HepG2 (cell line): ENCODE measurements around the gene PTPRB. TPM values are rescaled to one million over a fixed set of nuclear protein-coding genes. Genes with fewer than 3 reads are reported as not detected.

Experiments
- ATAC-seq: fragments of 200-7000 bp; cut with Tn5 transposase; 3 replicates; pipeline ENCODE4 v1.9.1; 2020; ENCODE audit warnings: mild to moderate bottlenecking, moderate library complexity
- BruUV-seq: library from RNA; stranded (reverse); fragments of 400-500 nt; replicated peaks from 2 replicates; lab custom pipeline; 2021; lab: Mats Ljungman, UMichigan
- CTCF ChIA-PET: fragments of 300-600 bp; formaldehyde crosslinking; extraction: SDS; loops from one replicate; lab custom pipeline; 2021; ENCODE audit warnings: low total read pairs, inconsistent platforms, low intra/inter-chr PET ratio; lab: Yijun Ruan, JAX
- POLR2A ChIA-PET: fragments of 350-600 bp; sonication (Branson Sonifier 250); formaldehyde crosslinking; loops from one replicate; lab custom pipeline; 2020; ENCODE audit warnings: antibody characterized with exemption, inconsistent platforms; lab: Yijun Ruan, JAX
- DNase-seq: peaks from one replicate; pipeline ENCODE4 v3.0.0-alpha.2; 2015; ENCODE audit warnings: low spot score
- FAIRE-seq: peaks from 3 replicates; lab custom pipeline; 2011; peaks lifted over from hg19 to GRCh38; lab: Jason Lieb, UNC
- H2AFZ ChIP-seq: one replicate; pipeline ENCODE4 v1.6.1; 2011; ENCODE audit warnings: low read length, inconsistent platforms
- H3K27ac ChIP-seq: fragments of 300-600 bp; 3 replicates; pipeline ENCODE4 v1.8.0; 2011; ENCODE audit warnings: mixed run types, mild to moderate bottlenecking, mixed read lengths, low read length, inconsistent platforms; ENCODE audit not compliant: insufficient read depth; ENCODE audit errors: extremely low read length
- H3K27me3 ChIP-seq, 2 experiments: fragments of 200-600 bp in 1 of 2; 2 replicates in 1 of 2; 3 replicates in 1 of 2; pipeline versions ENCODE4 v1.6.0 to v1.8.0; 2011; ENCODE audit warnings: low read length in 2 of 2, mild to moderate bottlenecking in 2 of 2, moderate library complexity in 2 of 2, inconsistent platforms in 1 of 2; ENCODE audit not compliant: insufficient read depth in 2 of 2, control insufficient read depth in 1 of 2
- H3K36me3 ChIP-seq, 2 experiments: fragments of 200-600 bp in 1 of 2; replicated peaks in 1 of 2; 2 replicates in 1 of 2; 3 replicates in 1 of 2; pipeline versions ENCODE4 v1.5.1 to v1.8.0; 2011; ENCODE audit warnings: low read length in 2 of 2, inconsistent platforms in 1 of 2; ENCODE audit not compliant: insufficient read depth in 2 of 2, control insufficient read depth in 1 of 2
- H3K4me1 ChIP-seq: 2 replicates; pipeline ENCODE4 v1.5.1; 2012; ENCODE audit warnings: low read length, inconsistent platforms; ENCODE audit not compliant: insufficient read depth
- H3K4me2 ChIP-seq: 2 replicates; pipeline ENCODE4 v1.6.0; 2011; ENCODE audit warnings: low read depth, low read length, inconsistent platforms
- H3K4me3 ChIP-seq, 3 experiments: fragments of 200-600 bp in 1 of 3; sonication (generic), shearing (Covaris generic) in 1 of 3; replicated peaks in 1 of 3; 2 replicates each; pipeline ENCODE4 v1.5.1; 2011 to 2016; ENCODE audit warnings: low read length in 3 of 3, inconsistent platforms in 2 of 3, low read depth in 2 of 3, mild to moderate bottlenecking in 2 of 3, control low read depth in 1 of 3, mixed read lengths in 1 of 3; ENCODE audit not compliant: insufficient read depth in 1 of 3
- H3K79me2 ChIP-seq: one replicate; pipeline ENCODE4 v1.6.1; 2011; ENCODE audit warnings: low read length, inconsistent platforms; ENCODE audit not compliant: insufficient read depth
- H3K9ac ChIP-seq: 2 replicates; pipeline ENCODE4 v1.6.0; 2011; ENCODE audit warnings: mild to moderate bottlenecking, low read depth, low read length, inconsistent platforms; ENCODE audit not compliant: insufficient read depth
- H3K9me3 ChIP-seq: 2 replicates; pipeline ENCODE4 v1.5.1; 2012; ENCODE audit warnings: mild to moderate bottlenecking, low read length
- H4K20me1 ChIP-seq: 2 replicates; pipeline ENCODE4 v1.6.0; 2011; ENCODE audit warnings: inconsistent platforms, mild to moderate bottlenecking, low read length, moderate library complexity; ENCODE audit not compliant: insufficient read depth
- ZNF225 ChIP-seq: sonication (generic); formaldehyde crosslinking; IDR thresholded peaks from 2 replicates; pipeline ENCODE4 v1.4.0; 2020; ENCODE audit warnings: mild to moderate bottlenecking, missing genetic modification reagents
- WGBS: methylation state at CpG from one replicate; pipeline ENCODE4 v1.1.6; 2017; ENCODE audit warnings: low lambda C conversion rate; 5-methylcytosine and 5-hydroxymethylcytosine counted together
- in situ Hi-C: cut with HindIII; loops from 2 replicates; pipeline ENCODE4 v1.10.0; 2017; ENCODE audit warnings: low pct_unique_long_range_greater_than_20kb; ENCODE audit not compliant: extremely low pct_ligation_motif_present
- intact Hi-C: fragments of 100-400 bp; cut with micrococcal nuclease; formaldehyde crosslinking; loops from one replicate; pipeline ENCODE4 v1.10.0; 2022; ENCODE audit not compliant: unreplicated experiment
- polyA plus RNA-seq, 8 experiments: library from polyadenylated mRNA; depleted of rRNA in 3 of 8; stranded (reverse) in 7 of 8; unstranded in 1 of 8; fragments of >200 nt; fragmentation: Illumina TruSeq in 4 of 8; extraction: Trizol in 4 of 8; gene quantifications; 2 replicates each; pipeline versions ENCODE4 v1.2.1 to v1.2.3, GENCODE V29; 2011 to 2016; ENCODE audit warnings: low read depth in 4 of 8, missing spikeins in 1 of 8, mixed read lengths in 1 of 8; ENCODE audit not compliant: insufficient read depth in 1 of 8
- total RNA-seq, 5 experiments: library from RNA; depleted of rRNA; stranded (reverse); fragments of >200 nt; fragmentation: Illumina TruSeq; extraction: Trizol; gene quantifications; 2 replicates each; pipeline ENCODE4 v1.2.3, GENCODE V29; 2016; ENCODE audit warnings: low read depth in 1 of 5
- TF ChIP-seq, protein P1 (sequence below): sonication (generic); formaldehyde crosslinking; IDR thresholded peaks from 2 replicates; pipeline ENCODE4 v1.4.0; 2020; ENCODE audit warnings: missing genetic modification reagents; ENCODE audit errors: not compliant biosample characterization
- TF ChIP-seq, protein P2 (sequence below): sonication (generic); formaldehyde crosslinking; IDR thresholded peaks from 2 replicates; pipeline ENCODE4 v1.4.0; 2020; ENCODE audit warnings: mild to moderate bottlenecking, missing genetic modification reagents
- TF ChIP-seq, protein P3 (sequence below): IDR thresholded peaks from 2 replicates; pipeline ENCODE4 v1.6.1; 2016

The PTPRB gene
- total and polyA plus RNA-seq, 2 of the 13 experiments (the other 11 are each of a cell fraction or from before 2014, with no cell fraction given), result 0.02 to 0.07 TPM

DNA sequence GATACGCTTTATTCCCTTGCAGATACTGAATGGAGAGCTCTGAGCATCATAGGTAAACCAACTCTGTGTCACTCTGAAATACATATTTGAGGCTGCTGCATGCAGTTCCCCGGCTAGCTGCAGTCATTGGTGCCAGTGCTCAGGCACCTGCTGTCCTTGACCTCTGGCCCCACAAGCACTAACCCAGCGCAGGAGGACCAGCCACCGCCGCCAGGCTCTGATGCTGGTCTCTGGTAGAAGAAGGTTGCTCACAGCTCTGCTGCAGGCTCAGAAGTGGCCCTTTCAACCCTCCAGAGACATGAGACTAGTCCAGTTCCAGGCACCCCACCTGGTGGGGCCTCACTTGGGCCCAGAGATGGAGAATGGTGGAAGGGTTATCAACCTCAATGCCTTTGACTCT is 34.5 kb upstream of the PTPRB start:
- Histone ChIP-seq H3K27me3 (no peaks in the 10 kb centered on the region), H4K20me1 (no peaks in the 10 kb centered on the region), H3K9ac (no peak overlapping the region), H3K36me3 (no peaks in the 10 kb centered on the region), H3K9me3 (no peaks in the 10 kb centered on the region), H3K4me2 (no peak overlapping the region), H3K27ac (no peak overlapping the region), H3K79me2 (no peaks in the 10 kb centered on the region), H3K4me1 (no peaks in the 10 kb centered on the region), H3K4me3 (no peak overlapping the region), H2AFZ (no peak overlapping the region)
- TF ChIP-seq, protein P1, sequence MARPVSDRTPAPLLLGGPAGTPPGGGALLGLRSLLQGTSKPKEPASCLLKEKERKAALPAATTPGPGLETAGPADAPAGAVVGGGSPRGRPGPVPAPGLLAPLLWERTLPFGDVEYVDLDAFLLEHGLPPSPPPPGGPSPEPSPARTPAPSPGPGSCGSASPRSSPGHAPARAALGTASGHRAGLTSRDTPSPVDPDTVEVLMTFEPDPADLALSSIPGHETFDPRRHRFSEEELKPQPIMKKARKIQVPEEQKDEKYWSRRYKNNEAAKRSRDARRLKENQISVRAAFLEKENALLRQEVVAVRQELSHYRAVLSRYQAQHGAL (CRISPR knock-in tag), result no peak
- TF ChIP-seq, protein P2, sequence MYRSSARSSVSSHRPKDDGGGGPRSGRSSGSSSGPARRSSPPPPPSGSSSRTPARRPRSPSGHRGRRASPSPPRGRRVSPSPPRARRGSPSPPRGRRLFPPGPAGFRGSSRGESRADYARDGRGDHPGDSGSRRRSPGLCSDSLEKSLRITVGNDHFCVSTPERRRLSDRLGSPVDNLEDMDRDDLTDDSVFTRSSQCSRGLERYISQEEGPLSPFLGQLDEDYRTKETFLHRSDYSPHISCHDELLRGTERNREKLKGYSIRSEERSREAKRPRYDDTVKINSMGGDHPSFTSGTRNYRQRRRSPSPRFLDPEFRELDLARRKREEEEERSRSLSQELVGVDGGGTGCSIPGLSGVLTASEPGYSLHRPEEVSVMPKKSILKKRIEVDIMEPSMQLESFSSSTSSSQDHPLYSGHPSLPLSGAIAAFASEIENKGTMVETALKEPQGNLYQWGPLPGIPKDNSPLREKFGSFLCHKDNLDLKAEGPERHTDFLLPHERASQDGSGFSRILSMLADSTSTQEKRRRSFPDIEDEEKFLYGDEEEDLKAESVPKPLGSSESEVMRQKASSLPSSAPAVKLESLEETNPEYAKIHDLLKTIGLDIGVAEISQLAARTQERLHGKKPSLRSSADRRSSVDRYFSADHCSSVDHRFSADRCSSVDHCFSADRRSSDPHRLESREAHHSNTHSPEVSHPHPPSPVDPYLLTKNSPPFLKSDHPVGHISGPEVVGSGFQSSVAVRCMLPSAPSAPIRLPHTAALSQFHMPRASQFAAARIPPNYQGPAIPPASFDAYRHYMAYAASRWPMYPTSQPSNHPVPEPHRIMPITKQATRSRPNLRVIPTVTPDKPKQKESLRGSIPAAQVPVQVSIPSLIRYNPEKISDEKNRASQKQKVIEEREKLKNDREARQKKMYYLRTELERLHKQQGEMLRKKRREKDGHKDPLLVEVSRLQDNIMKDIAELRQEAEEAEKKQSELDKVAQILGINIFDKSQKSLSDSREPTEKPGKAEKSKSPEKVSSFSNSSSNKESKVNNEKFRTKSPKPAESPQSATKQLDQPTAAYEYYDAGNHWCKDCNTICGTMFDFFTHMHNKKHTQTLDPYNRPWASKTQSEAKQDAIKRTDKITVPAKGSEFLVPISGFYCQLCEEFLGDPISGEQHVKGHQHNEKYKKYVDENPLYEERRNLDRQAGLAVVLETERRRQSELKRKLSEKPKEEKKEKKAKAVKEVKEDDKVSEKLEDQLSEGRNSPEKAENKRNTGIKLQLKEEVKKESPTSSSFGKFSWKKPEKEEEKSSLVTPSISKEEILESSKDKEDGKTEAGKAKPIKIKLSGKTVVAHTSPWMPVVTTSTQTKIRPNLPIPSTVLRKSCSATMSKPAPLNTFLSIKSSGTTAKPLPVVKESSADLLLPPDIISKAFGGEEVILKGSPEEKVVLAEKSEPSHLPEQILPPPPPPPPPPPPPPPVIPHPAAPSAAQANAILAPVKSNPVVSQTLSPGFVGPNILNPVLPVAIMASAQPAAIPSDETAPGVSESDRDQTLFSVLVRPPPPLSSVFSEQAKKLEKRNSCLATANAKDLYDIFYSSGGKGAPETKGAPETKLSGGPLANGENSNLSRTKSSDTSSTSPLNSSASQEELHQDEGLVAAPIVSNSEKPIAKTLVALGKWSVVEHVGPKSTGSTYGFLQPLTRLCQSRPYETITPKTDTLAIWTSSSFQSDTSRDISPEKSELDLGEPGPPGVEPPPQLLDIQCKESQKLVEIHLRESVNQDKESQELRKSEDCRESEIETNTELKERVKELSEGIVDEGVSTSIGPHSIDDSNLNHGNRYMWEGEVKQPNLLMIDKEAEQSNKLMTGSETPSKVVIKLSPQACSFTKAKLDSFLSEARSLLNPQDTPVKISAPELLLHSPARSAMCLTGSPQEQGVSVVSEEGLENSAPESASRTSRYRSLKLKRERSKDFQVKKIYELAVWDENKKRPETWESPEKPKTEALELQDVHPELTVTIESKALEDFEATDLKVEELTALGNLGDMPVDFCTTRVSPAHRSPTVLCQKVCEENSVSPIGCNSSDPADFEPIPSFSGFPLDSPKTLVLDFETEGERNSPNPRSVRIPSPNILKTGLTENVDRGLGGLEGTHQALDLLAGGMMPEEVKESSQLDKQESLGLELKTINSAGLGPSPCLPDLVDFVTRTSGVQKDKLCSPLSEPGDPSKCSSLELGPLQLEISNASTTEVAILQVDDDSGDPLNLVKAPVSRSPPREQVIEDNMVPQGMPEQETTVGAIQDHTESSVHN (CRISPR knock-in tag), result no peak
- TF ChIP-seq, protein P3, sequence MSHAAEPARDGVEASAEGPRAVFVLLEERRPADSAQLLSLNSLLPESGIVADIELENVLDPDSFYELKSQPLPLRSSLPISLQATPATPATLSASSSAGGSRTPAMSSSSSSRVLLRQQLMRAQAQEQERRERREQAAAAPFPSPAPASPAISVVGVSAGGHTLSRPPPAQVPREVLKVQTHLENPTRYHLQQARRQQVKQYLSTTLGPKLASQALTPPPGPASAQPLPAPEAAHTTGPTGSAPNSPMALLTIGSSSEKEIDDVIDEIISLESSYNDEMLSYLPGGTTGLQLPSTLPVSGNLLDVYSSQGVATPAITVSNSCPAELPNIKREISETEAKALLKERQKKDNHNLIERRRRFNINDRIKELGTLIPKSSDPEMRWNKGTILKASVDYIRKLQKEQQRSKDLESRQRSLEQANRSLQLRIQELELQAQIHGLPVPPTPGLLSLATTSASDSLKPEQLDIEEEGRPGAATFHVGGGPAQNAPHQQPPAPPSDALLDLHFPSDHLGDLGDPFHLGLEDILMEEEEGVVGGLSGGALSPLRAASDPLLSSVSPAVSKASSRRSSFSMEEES (CRISPR knock-in tag), result no peak
- TF ChIP-seq ZNF225 (CRISPR knock-in tag), result no peak
- intact Hi-C loops (no loop called here), in situ Hi-C loops (no loop called here)
- POLR2A ChIA-PET, result no interaction called here
- CTCF ChIA-PET, result no interaction called here
- 35% methylated on average over 1 of the region's 5 CpGs for WGBS
- no peak for ATAC-seq
- no peak for DNase-seq
- FAIRE-seq, result no peak
- BruUV-seq, result no TSS peak
